MCF 10A (cell line): Measurements from ENCODE around the gene MRO. TPM values are rescaled to one million over a fixed set of nuclear protein-coding genes. Genes with fewer than 3 reads are reported as not detected.
"Not testable (repeated sequence)": the region's sequence is repeated elsewhere in the genome, so short reads cannot be mapped to it uniquely, and the experiment has no call there.

Experiments used
- BruUV-seq: library from RNA; stranded (reverse); fragments of 400-500 nt; replicated peaks from 2 replicates; lab custom pipeline; 2021; lab: Mats Ljungman, UMichigan
- CTCF ChIA-PET: fragments of 300-600 bp; sonication (Branson Sonifier 250); formaldehyde crosslinking; extraction: SDS; loops from one replicate; lab custom pipeline; 2021; ENCODE audit warnings: antibody characterized with exemption, inconsistent platforms; lab: Yijun Ruan, JAX
- POLR2A ChIA-PET: fragments of 300-600, 350-650 bp; sonication (Branson Sonifier 250); formaldehyde crosslinking; extraction: SDS; loops from one replicate; lab custom pipeline; 2020; ENCODE audit warnings: antibody characterized with exemption, inconsistent platforms; lab: Yijun Ruan, JAX
- DNase-seq: peaks from one replicate; pipeline ENCODE4 v3.0.0-alpha.2; 2018; ENCODE audit not compliant: unreplicated experiment
- H3K27ac Mint-ChIP-seq: one replicate; pipeline ENCODE4 v1.8.0; 2022; ENCODE audit warnings: mild to moderate bottlenecking, low read depth, mixed read lengths; ENCODE audit not compliant: unreplicated experiment
- H3K27me3 Mint-ChIP-seq: one replicate; pipeline ENCODE4 v1.8.0; 2022; ENCODE audit warnings: mixed read lengths; ENCODE audit not compliant: insufficient read depth, unreplicated experiment
- H3K36me3 Mint-ChIP-seq: one replicate; pipeline ENCODE4 v1.8.0; 2022; ENCODE audit warnings: mild to moderate bottlenecking, moderate library complexity, mixed read lengths; ENCODE audit not compliant: insufficient read depth, unreplicated experiment
- H3K4me1 Mint-ChIP-seq: one replicate; pipeline ENCODE4 v1.8.0; 2022; ENCODE audit warnings: mixed read lengths; ENCODE audit not compliant: insufficient read depth, unreplicated experiment
- H3K4me3 Mint-ChIP-seq: one replicate; pipeline ENCODE4 v1.8.0; 2022; ENCODE audit warnings: mild to moderate bottlenecking, moderate library complexity, mixed read lengths; ENCODE audit not compliant: unreplicated experiment
- H3K9me3 Mint-ChIP-seq: one replicate; pipeline ENCODE4 v1.8.0; 2022; ENCODE audit warnings: mixed read lengths; ENCODE audit not compliant: unreplicated experiment
- CTCF ChIP-seq: fragments of 200-600 bp; IDR thresholded peaks from one replicate; pipeline ENCODE4 v1.8.0; 2022; ENCODE audit warnings: antibody characterized with exemption, mild to moderate bottlenecking; ENCODE audit not compliant: unreplicated experiment
- intact Hi-C: fragments of 100-400 bp; cut with micrococcal nuclease; formaldehyde crosslinking; loops from 2 replicates; pipeline ENCODE4 v1.14.1; 2022
- total RNA-seq: library from RNA; stranded (reverse); gene quantifications from 2 replicates; pipeline ENCODE4 v1.2.3, GENCODE V29; 2022

The MRO gene
- total RNA-seq, 1 experiment from 2014 or later: not detected

GRCh38 chr18:50839996-50840395 is 20.2 kb upstream of the MRO start:
- H3K27me3 Mint-ChIP-seq: no peaks in the 10 kb centered on the region
- H3K9me3 Mint-ChIP-seq: no peaks in the 10 kb centered on the region
- no peak overlapping the region for H3K4me3 Mint-ChIP-seq
- ChIA-PET CTCF (interaction anchor here (1.4 to 2.9 kb wide), 3 partner anchors 12 to 20 kb away, joined by 6 to 8 read pairs (median 8); partner anchors contain the start of gene MRO), POLR2A (no interaction called here)
- H3K4me1 Mint-ChIP-seq: peaks cover 17% of the 10 kb centered on the region
- no peak for TF ChIP-seq CTCF
- no peak overlapping the region for H3K27ac Mint-ChIP-seq
- no peak for DNase-seq
- intact Hi-C loops: no loop called here
- H3K36me3 Mint-ChIP-seq: no peaks in the 10 kb centered on the region
- no TSS peak for BruUV-seq

GRCh38 chr18:50839341-50839740 is 19.5 kb upstream of the MRO start:
- CTCF ChIA-PET: interaction anchor here (1.4 to 2.2 kb wide), 2 partner anchors 19 to 212 kb away, joined by 6 to 7 read pairs; partner anchors contain the start of gene MRO

GRCh38 chr18:50836521-50836957 is 16.7 kb upstream of the MRO start:
- H3K9me3 Mint-ChIP-seq: no peaks in the 10 kb centered on the region
- no peak for TF ChIP-seq CTCF

More at GRCh38 chr18:50839341-50839740, 19.5 kb upstream of the MRO start:
- TF ChIP-seq CTCF: no peak
- intact Hi-C loops: no loop called here
- Mint-ChIP-seq H3K9me3 (no peaks in the 10 kb centered on the region), H3K4me1 (peaks cover 17% of the 10 kb centered on the region), H3K4me3 (no peak overlapping the region), H3K27ac (no peak overlapping the region), H3K36me3 (no peaks in the 10 kb centered on the region), H3K27me3 (no peaks in the 10 kb centered on the region)
- BruUV-seq: no TSS peak
- DNase-seq: no peak
- POLR2A ChIA-PET: interaction anchor here (1.0 kb wide), 1 partner anchor 39 kb away, joined by 3 read pairs; the partner anchor contains the start of gene ME2

GRCh38 chr18:50833496-50833895 is 13.7 kb upstream of the MRO start:
- CTCF ChIA-PET: interaction anchor here (2.7 kb wide), 1 partner anchor 13 kb away, joined by 15 read pairs; the partner anchor contains the start of gene MRO
- H3K27me3 Mint-ChIP-seq, H3K27ac Mint-ChIP-seq, H3K36me3 Mint-ChIP-seq, H3K9me3 Mint-ChIP-seq, DNase-seq, POLR2A ChIA-PET, H3K4me3 Mint-ChIP-seq, intact Hi-C loops, BruUV-seq: not testable (repeated sequence)
- peaks cover 17% of the 10 kb centered on the region for H3K4me1 Mint-ChIP-seq

More at GRCh38 chr18:50836521-50836957, 16.7 kb upstream of the MRO start:
- ChIA-PET POLR2A (interaction anchor here (0.6 to 2.2 kb wide), 5 partner anchors 42 to 213 kb away, joined by 3 to 16 read pairs (median 3); partner anchors contain the start of genes ELAC1, ME2 and SMAD4), CTCF (no interaction called here)
- H3K27me3 Mint-ChIP-seq: no peaks in the 10 kb centered on the region
- no peak overlapping the region for H3K27ac Mint-ChIP-seq
- no peak overlapping the region for H3K4me3 Mint-ChIP-seq
- H3K36me3 Mint-ChIP-seq: no peaks in the 10 kb centered on the region
- no TSS peak for BruUV-seq
- intact Hi-C loops: loop anchor here (1.0 kb wide), 1 partner anchor 18 kb away; no protein-coding TSS in a partner anchor
- H3K4me1 Mint-ChIP-seq: peaks cover 17% of the 10 kb centered on the region
- DNase-seq: peak; percentile 78
